ENCODE results near the gene APIP.

DNA sequence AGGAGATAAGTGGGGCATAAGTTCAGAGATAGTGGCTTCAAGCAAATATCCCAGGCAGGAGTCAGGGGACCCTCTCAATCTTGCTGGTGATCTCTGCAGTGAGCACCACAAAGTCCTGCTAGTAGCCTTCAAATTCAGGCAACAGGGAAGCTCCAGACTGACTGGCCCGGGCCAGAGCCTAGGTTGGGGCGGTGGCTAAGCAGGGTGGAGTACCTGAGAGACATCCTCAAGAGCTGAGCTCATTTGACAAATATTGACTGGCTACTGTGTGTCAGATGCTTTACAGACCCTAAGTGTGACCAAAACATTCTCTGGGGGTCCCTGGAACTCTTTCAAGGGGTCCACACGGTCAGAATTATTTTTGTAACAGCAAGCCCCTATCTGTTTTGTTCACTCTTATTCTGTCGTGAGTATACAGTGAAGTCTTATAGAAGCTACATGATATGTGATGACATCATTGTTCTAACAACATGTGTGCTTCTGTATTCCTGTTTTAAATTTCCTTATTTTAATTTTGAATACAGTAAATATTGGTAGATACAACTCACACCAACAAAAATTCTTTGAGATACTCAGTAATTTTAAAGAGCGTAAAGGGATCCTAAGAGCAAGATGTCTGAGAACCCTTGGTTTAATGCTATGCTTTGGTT, 71.6 kb downstream of the APIP start:
- TF ChIP-seq POLR2A (IDR thresholded peaks at IDR 0.05) (no peak), POLR2AphosphoS5 (IDR thresholded peaks at IDR 0.05; ENCODE audit: insufficient read depth in 1 of 2, low read depth in 1 of 2) (no peak)
- TF ChIP-seq, protein P1, sequence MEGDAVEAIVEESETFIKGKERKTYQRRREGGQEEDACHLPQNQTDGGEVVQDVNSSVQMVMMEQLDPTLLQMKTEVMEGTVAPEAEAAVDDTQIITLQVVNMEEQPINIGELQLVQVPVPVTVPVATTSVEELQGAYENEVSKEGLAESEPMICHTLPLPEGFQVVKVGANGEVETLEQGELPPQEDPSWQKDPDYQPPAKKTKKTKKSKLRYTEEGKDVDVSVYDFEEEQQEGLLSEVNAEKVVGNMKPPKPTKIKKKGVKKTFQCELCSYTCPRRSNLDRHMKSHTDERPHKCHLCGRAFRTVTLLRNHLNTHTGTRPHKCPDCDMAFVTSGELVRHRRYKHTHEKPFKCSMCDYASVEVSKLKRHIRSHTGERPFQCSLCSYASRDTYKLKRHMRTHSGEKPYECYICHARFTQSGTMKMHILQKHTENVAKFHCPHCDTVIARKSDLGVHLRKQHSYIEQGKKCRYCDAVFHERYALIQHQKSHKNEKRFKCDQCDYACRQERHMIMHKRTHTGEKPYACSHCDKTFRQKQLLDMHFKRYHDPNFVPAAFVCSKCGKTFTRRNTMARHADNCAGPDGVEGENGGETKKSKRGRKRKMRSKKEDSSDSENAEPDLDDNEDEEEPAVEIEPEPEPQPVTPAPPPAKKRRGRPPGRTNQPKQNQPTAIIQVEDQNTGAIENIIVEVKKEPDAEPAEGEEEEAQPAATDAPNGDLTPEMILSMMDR (IDR thresholded peaks at IDR 0.05): no peak
